Activated B cell treated with CpG ODN at 0.5 μM for 24 hours (primary cell): Measurements from ENCODE around the gene HERC4. TPM values are rescaled to one million over a fixed set of nuclear protein-coding genes. Genes with fewer than 3 reads are reported as not detected.

Experiments
- ATAC-seq: fragments of 200-7000 bp; cut with Tn5 transposase; one replicate; pipeline ENCODE4 v1.10.0; 2021; ENCODE audit warnings: low read depth, mild to moderate bottlenecking, moderate library complexity
- CTCF ChIA-PET: fragments of 350-600 bp; sonication (Branson Sonifier 250); formaldehyde crosslinking; loops from one replicate; lab custom pipeline; 2021; ENCODE audit warnings: antibody characterized with exemption; lab: Charles Lee
- POLR2A ChIA-PET: fragments of 350-600 bp; sonication (Branson Sonifier 250); formaldehyde crosslinking; loops from one replicate; lab custom pipeline; 2021; ENCODE audit warnings: antibody characterized with exemption; lab: Charles Lee
- DNase-seq: peaks from one replicate; pipeline ENCODE4 v3.0.0; 2022
- H3K27ac Mint-ChIP-seq: one replicate; pipeline ENCODE4 v1.8.0; 2020; ENCODE audit warnings: mixed read lengths
- H3K27me3 Mint-ChIP-seq: one replicate; pipeline ENCODE4 v1.8.0; 2021; ENCODE audit warnings: mixed read lengths
- H3K36me3 Mint-ChIP-seq: one replicate; pipeline ENCODE4 v1.8.0; 2021; ENCODE audit warnings: low read depth, mixed read lengths
- H3K4me1 Mint-ChIP-seq: one replicate; pipeline ENCODE4 v1.8.0; 2021; ENCODE audit warnings: mixed read lengths
- H3K4me3 Mint-ChIP-seq: one replicate; pipeline ENCODE4 v1.8.0; 2020; ENCODE audit warnings: mild to moderate bottlenecking, mixed read lengths
- H3K9me3 Mint-ChIP-seq: one replicate; pipeline ENCODE4 v1.8.0; 2020; ENCODE audit warnings: mixed read lengths
- intact Hi-C: fragments of 100-400 bp; cut with micrococcal nuclease; formaldehyde crosslinking; loops from one replicate; pipeline ENCODE4 v1.15.1; 2024
- total RNA-seq: library from RNA; stranded (reverse); gene quantifications from 2 replicates; pipeline ENCODE4 v1.2.3, GENCODE V29; 2022
- TF ChIP-seq, protein P1 (sequence below): fragments of 200-600 bp; IDR thresholded peaks from one replicate; pipeline ENCODE4 v1.8.0; 2022; ENCODE audit warnings: antibody characterized with exemption, mild to moderate bottlenecking

HERC4 gene
- total RNA-seq, 1 donor from 2014 or later, result 84.2 TPM

DNA sequence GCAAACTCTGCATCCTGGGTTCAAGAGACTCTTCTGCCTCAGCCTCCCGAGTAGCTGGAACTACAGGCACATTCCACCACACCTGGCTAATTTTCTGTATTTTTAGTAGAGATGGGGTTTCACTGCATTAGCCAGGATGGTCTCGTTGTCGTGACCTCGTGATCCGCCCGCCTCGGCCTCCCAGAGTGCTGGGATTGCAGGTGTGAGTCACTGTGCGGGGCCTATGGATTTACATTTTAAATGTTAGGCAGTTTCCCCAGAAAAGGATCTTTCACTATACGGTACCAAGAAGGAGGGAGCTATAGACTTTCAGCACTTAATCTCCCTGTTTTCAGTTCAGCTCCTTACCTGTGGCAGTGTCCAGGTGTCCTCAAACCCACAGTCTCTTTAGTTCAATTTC is 139.9 kb downstream of the HERC4 start:
- H3K27me3 Mint-ChIP-seq, result no peaks in the 10 kb centered on the region
- DNase-seq (no peak), ATAC-seq (no peak)
- H3K36me3 Mint-ChIP-seq, result peaks cover 62% of the 10 kb centered on the region
- H3K27ac Mint-ChIP-seq, result no peak overlapping the region
- intact Hi-C loops, result no loop called here
- H3K9me3 Mint-ChIP-seq, result no peaks in the 10 kb centered on the region
- CTCF ChIA-PET, result interaction anchor here (1.2 kb wide), 1 partner anchor 14 kb away, joined by 3 read pairs; no protein-coding TSS in a partner anchor
- TF ChIP-seq, protein P1, sequence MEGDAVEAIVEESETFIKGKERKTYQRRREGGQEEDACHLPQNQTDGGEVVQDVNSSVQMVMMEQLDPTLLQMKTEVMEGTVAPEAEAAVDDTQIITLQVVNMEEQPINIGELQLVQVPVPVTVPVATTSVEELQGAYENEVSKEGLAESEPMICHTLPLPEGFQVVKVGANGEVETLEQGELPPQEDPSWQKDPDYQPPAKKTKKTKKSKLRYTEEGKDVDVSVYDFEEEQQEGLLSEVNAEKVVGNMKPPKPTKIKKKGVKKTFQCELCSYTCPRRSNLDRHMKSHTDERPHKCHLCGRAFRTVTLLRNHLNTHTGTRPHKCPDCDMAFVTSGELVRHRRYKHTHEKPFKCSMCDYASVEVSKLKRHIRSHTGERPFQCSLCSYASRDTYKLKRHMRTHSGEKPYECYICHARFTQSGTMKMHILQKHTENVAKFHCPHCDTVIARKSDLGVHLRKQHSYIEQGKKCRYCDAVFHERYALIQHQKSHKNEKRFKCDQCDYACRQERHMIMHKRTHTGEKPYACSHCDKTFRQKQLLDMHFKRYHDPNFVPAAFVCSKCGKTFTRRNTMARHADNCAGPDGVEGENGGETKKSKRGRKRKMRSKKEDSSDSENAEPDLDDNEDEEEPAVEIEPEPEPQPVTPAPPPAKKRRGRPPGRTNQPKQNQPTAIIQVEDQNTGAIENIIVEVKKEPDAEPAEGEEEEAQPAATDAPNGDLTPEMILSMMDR, result no peak
- POLR2A ChIA-PET, result no interaction called here
- H3K4me1 Mint-ChIP-seq, result no peaks in the 10 kb centered on the region
- H3K4me3 Mint-ChIP-seq, result no peak overlapping the region

DNA sequence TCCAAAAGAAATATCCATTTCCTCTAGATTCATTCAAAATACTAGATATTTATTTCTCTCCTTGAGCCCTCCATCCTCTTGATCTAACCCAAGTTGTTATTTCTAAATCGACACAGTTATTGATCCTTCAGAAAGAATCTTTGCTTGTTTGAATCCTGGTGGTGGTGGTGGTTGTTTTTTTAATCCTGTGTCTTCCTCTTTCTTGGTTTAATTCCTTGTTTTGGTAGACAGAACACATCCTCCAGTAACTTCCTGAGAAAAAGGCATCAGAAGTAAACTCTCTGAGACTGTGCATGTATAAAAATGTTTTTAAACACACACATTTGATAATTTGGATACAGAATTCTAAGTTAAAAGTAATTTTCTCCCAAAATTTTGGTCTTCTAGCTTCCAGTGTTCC is 140.7 kb downstream of the HERC4 start:
- Mint-ChIP-seq H3K27me3 (no peaks in the 10 kb centered on the region), H3K4me1 (no peaks in the 10 kb centered on the region), H3K36me3 (peaks cover 63% of the 10 kb centered on the region), H3K4me3 (no peak overlapping the region), H3K27ac (no peak overlapping the region), H3K9me3 (no peaks in the 10 kb centered on the region)
- ChIA-PET CTCF (no interaction called here), POLR2A (no interaction called here)
- TF ChIP-seq, protein P1, result no peak
- no peak for ATAC-seq
- no peak for DNase-seq
- intact Hi-C loops, result no loop called here

GRCh38 chr10:67933199-67933598 is 141.9 kb downstream of the HERC4 start:
- POLR2A ChIA-PET, result no interaction called here
- no peaks in the 10 kb centered on the region for H3K4me1 Mint-ChIP-seq
- CTCF ChIA-PET, result interaction anchor here (1.9 kb wide), 1 partner anchor 223 kb away, joined by 4 read pairs; no protein-coding TSS in a partner anchor
- no peak for ATAC-seq
- no peaks in the 10 kb centered on the region for H3K27me3 Mint-ChIP-seq
- no peak overlapping the region for H3K4me3 Mint-ChIP-seq
- intact Hi-C loops, result no loop called here
- H3K27ac Mint-ChIP-seq, result no peak overlapping the region
- no peaks in the 10 kb centered on the region for H3K9me3 Mint-ChIP-seq
- H3K36me3 Mint-ChIP-seq, result peaks cover 63% of the 10 kb centered on the region
- TF ChIP-seq, protein P1, result no peak
- DNase-seq, result no peak

GRCh38 chr10:67926951-67927350 is 148.1 kb downstream of the HERC4 start:
- H3K36me3 Mint-ChIP-seq, result peaks cover 74% of the 10 kb centered on the region
- CTCF ChIA-PET, result interaction anchor here (0.6 kb wide), 1 partner anchor 229 kb away, joined by 3 read pairs; no protein-coding TSS in a partner anchor
- no peak overlapping the region for H3K27ac Mint-ChIP-seq
- H3K4me3 Mint-ChIP-seq, result no peak overlapping the region
- DNase-seq, result no peak
- no peaks in the 10 kb centered on the region for H3K4me1 Mint-ChIP-seq
- no peaks in the 10 kb centered on the region for H3K9me3 Mint-ChIP-seq
- intact Hi-C loops, result loop anchor here (5.0 kb wide), 1 partner anchor 230 kb away; no protein-coding TSS in a partner anchor
- no peaks in the 10 kb centered on the region for H3K27me3 Mint-ChIP-seq
- TF ChIP-seq, protein P1, result no peak
- POLR2A ChIA-PET, result no interaction called here
- no peak for ATAC-seq

DNA sequence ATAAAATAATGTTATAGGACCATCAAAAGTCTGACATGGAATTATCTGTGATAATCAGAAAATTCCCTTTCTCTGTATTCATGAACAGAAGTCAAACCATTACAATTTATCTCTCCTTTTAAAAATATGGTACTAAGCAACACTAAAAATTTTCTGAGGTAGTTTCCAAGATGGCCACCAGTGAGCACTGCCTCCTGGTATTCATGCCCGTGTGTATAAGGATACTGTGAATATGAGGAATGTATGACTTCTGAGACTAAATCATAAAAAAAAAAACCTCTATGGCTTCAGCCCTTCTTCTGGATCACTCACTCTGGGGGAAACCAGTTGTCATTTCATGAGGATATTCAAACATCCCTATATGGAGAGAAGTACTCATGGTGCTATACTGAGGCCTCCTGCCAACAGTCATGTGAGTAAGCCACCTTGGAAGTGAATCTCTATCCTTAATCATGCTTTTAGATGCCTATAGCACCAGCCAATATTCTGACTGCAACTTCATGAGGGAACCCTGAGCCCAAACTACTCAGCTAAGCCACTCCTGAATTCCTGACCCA is 149.6 kb downstream of the HERC4 start:
- H3K4me1 Mint-ChIP-seq, result no peaks in the 10 kb centered on the region
- POLR2A ChIA-PET, result interaction anchor here (0.7 kb wide), 1 partner anchor 42 kb away, joined by 4 read pairs; no protein-coding TSS in a partner anchor
- TF ChIP-seq, protein P1, result no peak
- CTCF ChIA-PET, result interaction anchor here (1.5 kb wide), 1 partner anchor 231 kb away, joined by 3 read pairs; no protein-coding TSS in a partner anchor
- H3K9me3 Mint-ChIP-seq, result no peaks in the 10 kb centered on the region
- DNase-seq (no peak), ATAC-seq (no peak)
- peaks cover 72% of the 10 kb centered on the region for H3K36me3 Mint-ChIP-seq
- H3K4me3 Mint-ChIP-seq, result no peak overlapping the region
- no peaks in the 10 kb centered on the region for H3K27me3 Mint-ChIP-seq
- no peak overlapping the region for H3K27ac Mint-ChIP-seq
- intact Hi-C loops, result loop anchor here (5.0 kb wide), 1 partner anchor 232 kb away; no protein-coding TSS in a partner anchor
